Middle frontal gyrus (tissue), 1 donor: ENCODE results near the gene TNKS1BP1.

ENCODE experiments used
- DNase-seq: peaks from one replicate; pipeline ENCODE4 v3.0.0-alpha.2; 2015; ENCODE audit warnings: low spot score; ENCODE audit errors: extremely low spot score

TNKS1BP1 gene

GRCh38 chr11:57254631-57255030, 70.1 kb downstream of the TNKS1BP1 start:
- no peak for DNase-seq

DNA sequence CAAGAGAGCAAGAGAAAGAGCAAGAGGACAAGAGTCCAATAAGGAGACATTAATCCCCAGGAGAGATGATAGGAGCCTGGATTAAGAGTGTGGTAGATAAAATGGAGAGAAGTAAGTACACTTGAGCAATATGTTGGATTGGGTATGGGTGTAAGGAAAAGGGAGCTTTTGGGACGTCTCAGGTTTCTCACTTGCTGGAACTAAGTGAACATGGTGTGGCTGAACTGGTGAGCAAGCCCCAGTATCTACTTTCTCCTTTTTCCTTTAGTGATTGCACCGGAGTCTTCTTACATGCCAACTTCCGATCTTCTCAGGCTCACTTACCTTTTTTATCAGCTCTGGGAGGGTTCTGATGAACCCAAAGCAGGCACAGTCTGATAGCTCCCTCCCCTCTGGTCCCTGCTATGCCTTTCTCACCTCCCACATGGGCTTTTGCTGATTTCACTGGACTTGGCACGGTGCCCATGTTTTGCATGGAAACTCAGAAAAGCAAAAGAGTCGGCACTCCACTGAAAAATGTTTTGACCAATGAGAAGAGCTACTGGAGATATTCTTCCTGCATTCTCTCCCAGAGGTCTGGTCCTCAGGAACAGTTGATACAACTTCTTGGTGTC, 73.2 kb downstream of the TNKS1BP1 start:
- no peak for DNase-seq

DNA sequence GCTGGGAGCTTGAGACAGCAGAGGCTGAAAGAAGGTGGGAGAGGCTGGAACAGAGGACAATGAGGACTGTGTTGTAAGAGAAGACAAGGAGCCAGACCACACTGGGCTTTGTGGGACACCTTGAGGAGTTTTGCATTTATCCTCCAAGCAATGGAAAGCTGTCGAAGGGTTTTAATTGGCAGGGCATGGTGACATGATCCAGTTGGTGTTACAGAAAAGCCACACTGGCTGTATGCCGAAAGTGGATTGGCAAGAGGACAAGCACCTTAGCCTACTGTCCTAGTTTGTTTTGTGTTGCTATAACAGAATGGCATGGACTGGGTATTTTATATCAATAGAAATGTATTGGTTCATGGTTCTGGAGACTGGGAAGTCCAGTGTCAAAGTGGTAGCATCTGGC, 73.7 kb downstream of the TNKS1BP1 start:
- DNase-seq: no peak
